ENCODE measurements around the gene SLCO3A1. TPM values are rescaled to one million over a fixed set of nuclear protein-coding genes. Genes with fewer than 3 reads are reported as not detected.

Gene SLCO3A1
- total and polyA plus RNA-seq, 4 donors, result 1.6 to 3.6 (median 2.4) TPM

DNA sequence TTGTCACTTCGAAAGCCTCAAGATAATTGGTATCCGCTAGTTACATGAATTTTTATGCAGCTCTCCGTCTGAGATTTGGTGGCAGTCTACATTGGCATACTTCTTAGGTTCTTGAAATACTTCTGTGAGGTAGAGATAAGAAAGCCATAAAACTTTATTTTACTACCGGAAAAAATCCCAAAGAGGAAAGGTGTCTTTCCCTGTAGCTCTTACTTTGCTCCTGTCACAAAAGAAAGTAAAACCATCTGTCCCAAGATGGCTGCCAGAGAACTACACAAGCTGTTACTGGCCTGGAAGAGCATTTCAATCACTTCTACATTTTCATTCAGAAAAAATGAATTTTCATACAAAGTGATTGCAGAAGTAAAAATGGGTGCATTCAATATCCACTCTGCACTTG is 325.4 kb downstream of the SLCO3A1 start:
- DNase-seq (ENCODE audit: low spot score), result no peak
- H3K9ac ChIP-seq (ENCODE audit: low read depth in 1 of 2, low read length in 2 of 2), result no peak overlapping the region
- H3K4me3 ChIP-seq (ENCODE audit: low read depth in 1 of 3, low read length in 3 of 3), result no peak overlapping the region
- H3K4me1 ChIP-seq (ENCODE audit: control insufficient read depth in 4 of 4, insufficient read depth in 4 of 4, low read length in 3 of 4), result no peaks in the 10 kb centered on the region
- WGBS, result 84% methylated on average over 4 of the region's 4 CpGs
- no peaks in the 10 kb centered on the region for H3K27me3 ChIP-seq (ENCODE audit: control insufficient read depth in 4 of 4, insufficient read depth in 4 of 4, low read length in 3 of 4)
- H3K36me3 ChIP-seq (ENCODE audit: control insufficient read depth in 4 of 4, insufficient read depth in 3 of 4, low read depth in 1 of 4, low read length in 3 of 4), result no peaks in the 10 kb centered on the region
- no peaks in the 10 kb centered on the region for H3K9me3 ChIP-seq (ENCODE audit: control insufficient read depth in 4 of 4, low read length in 3 of 4)
- TF ChIP-seq TAF1 (conservative IDR thresholded peaks at IDR 0.05) (no peak), HNF4G (IDR thresholded peaks at IDR 0.05) (no peak)
- TF ChIP-seq, protein P1, sequence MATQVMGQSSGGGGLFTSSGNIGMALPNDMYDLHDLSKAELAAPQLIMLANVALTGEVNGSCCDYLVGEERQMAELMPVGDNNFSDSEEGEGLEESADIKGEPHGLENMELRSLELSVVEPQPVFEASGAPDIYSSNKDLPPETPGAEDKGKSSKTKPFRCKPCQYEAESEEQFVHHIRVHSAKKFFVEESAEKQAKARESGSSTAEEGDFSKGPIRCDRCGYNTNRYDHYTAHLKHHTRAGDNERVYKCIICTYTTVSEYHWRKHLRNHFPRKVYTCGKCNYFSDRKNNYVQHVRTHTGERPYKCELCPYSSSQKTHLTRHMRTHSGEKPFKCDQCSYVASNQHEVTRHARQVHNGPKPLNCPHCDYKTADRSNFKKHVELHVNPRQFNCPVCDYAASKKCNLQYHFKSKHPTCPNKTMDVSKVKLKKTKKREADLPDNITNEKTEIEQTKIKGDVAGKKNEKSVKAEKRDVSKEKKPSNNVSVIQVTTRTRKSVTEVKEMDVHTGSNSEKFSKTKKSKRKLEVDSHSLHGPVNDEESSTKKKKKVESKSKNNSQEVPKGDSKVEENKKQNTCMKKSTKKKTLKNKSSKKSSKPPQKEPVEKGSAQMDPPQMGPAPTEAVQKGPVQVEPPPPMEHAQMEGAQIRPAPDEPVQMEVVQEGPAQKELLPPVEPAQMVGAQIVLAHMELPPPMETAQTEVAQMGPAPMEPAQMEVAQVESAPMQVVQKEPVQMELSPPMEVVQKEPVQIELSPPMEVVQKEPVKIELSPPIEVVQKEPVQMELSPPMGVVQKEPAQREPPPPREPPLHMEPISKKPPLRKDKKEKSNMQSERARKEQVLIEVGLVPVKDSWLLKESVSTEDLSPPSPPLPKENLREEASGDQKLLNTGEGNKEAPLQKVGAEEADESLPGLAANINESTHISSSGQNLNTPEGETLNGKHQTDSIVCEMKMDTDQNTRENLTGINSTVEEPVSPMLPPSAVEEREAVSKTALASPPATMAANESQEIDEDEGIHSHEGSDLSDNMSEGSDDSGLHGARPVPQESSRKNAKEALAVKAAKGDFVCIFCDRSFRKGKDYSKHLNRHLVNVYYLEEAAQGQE (IDR thresholded peaks at IDR 0.05), result no peak
- TF ChIP-seq, protein P2, sequence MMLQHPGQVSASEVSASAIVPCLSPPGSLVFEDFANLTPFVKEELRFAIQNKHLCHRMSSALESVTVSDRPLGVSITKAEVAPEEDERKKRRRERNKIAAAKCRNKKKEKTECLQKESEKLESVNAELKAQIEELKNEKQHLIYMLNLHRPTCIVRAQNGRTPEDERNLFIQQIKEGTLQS (IDR thresholded peaks at IDR 0.05), result no peak
- H3K27ac ChIP-seq (ENCODE audit: low read depth in 1 of 2, low read length in 2 of 2), result no peak overlapping the region

DNA sequence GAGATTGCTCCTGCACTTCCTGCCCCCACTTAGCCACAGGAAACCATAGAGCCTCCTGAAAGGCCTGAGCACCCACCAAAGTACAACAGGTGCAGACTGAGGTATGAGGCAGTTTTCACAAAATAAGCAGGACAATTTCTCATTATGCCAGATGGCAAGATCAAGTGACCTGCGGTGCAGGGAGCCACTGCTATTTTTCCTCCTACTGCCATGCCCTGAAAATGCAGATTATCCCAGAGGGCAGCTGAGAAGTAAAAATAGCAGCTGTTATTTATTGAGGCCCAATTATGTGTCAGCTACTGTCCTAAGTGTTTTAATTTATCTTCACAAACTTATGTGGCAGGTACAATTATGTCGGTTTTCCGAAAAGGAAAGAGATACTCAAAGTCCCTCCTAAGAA is 330.6 kb downstream of the SLCO3A1 start:
- TF ChIP-seq RXRA (IDR thresholded peaks at IDR 0.05), result no peak
- TF ChIP-seq FOXA1 (IDR thresholded peaks at IDR 0.05), result no peak
- TF ChIP-seq, protein P3, sequence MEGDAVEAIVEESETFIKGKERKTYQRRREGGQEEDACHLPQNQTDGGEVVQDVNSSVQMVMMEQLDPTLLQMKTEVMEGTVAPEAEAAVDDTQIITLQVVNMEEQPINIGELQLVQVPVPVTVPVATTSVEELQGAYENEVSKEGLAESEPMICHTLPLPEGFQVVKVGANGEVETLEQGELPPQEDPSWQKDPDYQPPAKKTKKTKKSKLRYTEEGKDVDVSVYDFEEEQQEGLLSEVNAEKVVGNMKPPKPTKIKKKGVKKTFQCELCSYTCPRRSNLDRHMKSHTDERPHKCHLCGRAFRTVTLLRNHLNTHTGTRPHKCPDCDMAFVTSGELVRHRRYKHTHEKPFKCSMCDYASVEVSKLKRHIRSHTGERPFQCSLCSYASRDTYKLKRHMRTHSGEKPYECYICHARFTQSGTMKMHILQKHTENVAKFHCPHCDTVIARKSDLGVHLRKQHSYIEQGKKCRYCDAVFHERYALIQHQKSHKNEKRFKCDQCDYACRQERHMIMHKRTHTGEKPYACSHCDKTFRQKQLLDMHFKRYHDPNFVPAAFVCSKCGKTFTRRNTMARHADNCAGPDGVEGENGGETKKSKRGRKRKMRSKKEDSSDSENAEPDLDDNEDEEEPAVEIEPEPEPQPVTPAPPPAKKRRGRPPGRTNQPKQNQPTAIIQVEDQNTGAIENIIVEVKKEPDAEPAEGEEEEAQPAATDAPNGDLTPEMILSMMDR (IDR thresholded peaks at IDR 0.05; ENCODE audit: low read depth, low read length, missing input control), result no peak
- TF ChIP-seq, protein P4, sequence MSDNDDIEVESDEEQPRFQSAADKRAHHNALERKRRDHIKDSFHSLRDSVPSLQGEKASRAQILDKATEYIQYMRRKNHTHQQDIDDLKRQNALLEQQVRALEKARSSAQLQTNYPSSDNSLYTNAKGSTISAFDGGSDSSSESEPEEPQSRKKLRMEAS (IDR thresholded peaks at IDR 0.05), result no peak
- no peak for TF ChIP-seq NR2F2 (IDR thresholded peaks at IDR 0.05)
- TF ChIP-seq, protein P1 (IDR thresholded peaks at IDR 0.05), result no peak
- TF ChIP-seq RAD21 (IDR thresholded peaks at IDR 0.05), result no peak
- TF ChIP-seq, protein P5, sequence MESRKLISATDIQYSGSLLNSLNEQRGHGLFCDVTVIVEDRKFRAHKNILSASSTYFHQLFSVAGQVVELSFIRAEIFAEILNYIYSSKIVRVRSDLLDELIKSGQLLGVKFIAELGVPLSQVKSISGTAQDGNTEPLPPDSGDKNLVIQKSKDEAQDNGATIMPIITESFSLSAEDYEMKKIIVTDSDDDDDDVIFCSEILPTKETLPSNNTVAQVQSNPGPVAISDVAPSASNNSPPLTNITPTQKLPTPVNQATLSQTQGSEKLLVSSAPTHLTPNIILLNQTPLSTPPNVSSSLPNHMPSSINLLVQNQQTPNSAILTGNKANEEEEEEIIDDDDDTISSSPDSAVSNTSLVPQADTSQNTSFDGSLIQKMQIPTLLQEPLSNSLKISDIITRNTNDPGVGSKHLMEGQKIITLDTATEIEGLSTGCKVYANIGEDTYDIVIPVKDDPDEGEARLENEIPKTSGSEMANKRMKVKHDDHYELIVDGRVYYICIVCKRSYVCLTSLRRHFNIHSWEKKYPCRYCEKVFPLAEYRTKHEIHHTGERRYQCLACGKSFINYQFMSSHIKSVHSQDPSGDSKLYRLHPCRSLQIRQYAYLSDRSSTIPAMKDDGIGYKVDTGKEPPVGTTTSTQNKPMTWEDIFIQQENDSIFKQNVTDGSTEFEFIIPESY (IDR thresholded peaks at IDR 0.05), result no peak
- no peak for TF ChIP-seq TAF1 (conservative IDR thresholded peaks at IDR 0.05)
- no peak for TF ChIP-seq SP1 (IDR thresholded peaks at IDR 0.05)
- TF ChIP-seq HNF4A (conservative IDR thresholded peaks at IDR 0.05), result no peak
- TF ChIP-seq JUND (IDR thresholded peaks at IDR 0.05), result no peak
- no peak for TF ChIP-seq HNF4G (IDR thresholded peaks at IDR 0.05)
- no peak for TF ChIP-seq FOXA2 (IDR thresholded peaks at IDR 0.05)
- TF ChIP-seq, protein P2 (IDR thresholded peaks at IDR 0.05), result no peak
- TF ChIP-seq EGR1 (IDR thresholded peaks at IDR 0.05; ENCODE audit: low read depth in 2 of 2), result no peak
- TF ChIP-seq YY1 (IDR thresholded peaks at IDR 0.05), result no peak
- TF ChIP-seq GABPA (IDR thresholded peaks at IDR 0.05 in 1 of 2, conservative IDR thresholded peaks at IDR 0.05 in 1 of 2), result no peak
- WGBS, result 94% methylated on average over 3 of the region's 3 CpGs
- Histone ChIP-seq H3K27ac (ENCODE audit: low read depth in 1 of 2, low read length in 2 of 2) (no peak overlapping the region), H3K36me3 (ENCODE audit: control insufficient read depth in 4 of 4, insufficient read depth in 3 of 4, low read depth in 1 of 4, low read length in 3 of 4) (no peaks in the 10 kb centered on the region), H3K9me3 (ENCODE audit: control insufficient read depth in 4 of 4, low read length in 3 of 4) (no peaks in the 10 kb centered on the region), H3K4me3 (ENCODE audit: low read depth in 1 of 3, low read length in 3 of 3) (no peak overlapping the region), H3K27me3 (ENCODE audit: control insufficient read depth in 4 of 4, insufficient read depth in 4 of 4, low read length in 3 of 4) (no peaks in the 10 kb centered on the region), H3K4me1 (ENCODE audit: control insufficient read depth in 4 of 4, insufficient read depth in 4 of 4, low read length in 3 of 4) (no peaks in the 10 kb centered on the region), H3K9ac (ENCODE audit: low read depth in 1 of 2, low read length in 2 of 2) (no peak overlapping the region)
- no peak for DNase-seq (ENCODE audit: low spot score)
